K562 (cell line): ENCODE data around the gene SND1. TPM values are rescaled to one million over a fixed set of nuclear protein-coding genes. Genes with fewer than 3 reads are reported as not detected.

Experiments used
- ATAC-seq: fragments of 200-7000 bp; cut with Tn5 transposase; 3 replicates; pipeline ENCODE4 v1.9.1; 2020; ENCODE audit warnings: moderate library complexity
- BruUV-seq: library from RNA; stranded (reverse); fragments of 400-500 nt; replicated peaks from 2 replicates; lab custom pipeline; 2021; lab: Mats Ljungman, UMichigan
- CTCF ChIA-PET: fragments of 300-600 bp; formaldehyde crosslinking; extraction: SDS; loops from one replicate; lab custom pipeline; 2021; ENCODE audit warnings: low intra/inter-chr PET ratio; lab: Yijun Ruan, JAX
- POLR2A ChIA-PET: fragments of 300-600, 350-650 bp; sonication (Branson Sonifier 250); formaldehyde crosslinking; extraction: SDS; loops from one replicate; lab custom pipeline; 2021; ENCODE audit warnings: antibody characterized with exemption, inconsistent platforms; lab: Yijun Ruan, JAX
- DNase-seq, 4 experiments: peaks; one replicate each; pipeline versions ENCODE4 v3.0.0 to v3.0.0-alpha.2; 2011 to 2018; ENCODE audit warnings: low spot score in 3 of 4, mixed read lengths in 3 of 4; ENCODE audit errors: extremely low read depth in 1 of 4
- FAIRE-seq: peaks from 2 replicates; lab custom pipeline; 2011; peaks lifted over from hg19 to GRCh38; lab: Jason Lieb, UNC
- H2AFZ ChIP-seq: 2 replicates; pipeline ENCODE4 v1.6.0; 2011; ENCODE audit warnings: low read depth, low read length, control low read depth, inconsistent platforms
- H3K27ac ChIP-seq: fragments of 200-600 bp; 3 replicates; pipeline ENCODE4 v1.8.0; 2011; ENCODE audit warnings: low read depth, mild to moderate bottlenecking, control low read depth, inconsistent platforms, low read length, moderate library complexity, mixed read lengths; ENCODE audit errors: extremely low read depth
- H3K27me3 ChIP-seq, 2 experiments: fragments of 300-600 bp in 1 of 2; 2 replicates in 1 of 2; 3 replicates in 1 of 2; pipeline versions ENCODE4 v1.6.0 to v1.8.0; 2011; ENCODE audit warnings: inconsistent platforms in 2 of 2, low read length in 2 of 2, mild to moderate bottlenecking in 1 of 2, mixed read lengths in 1 of 2, moderate library complexity in 1 of 2; ENCODE audit not compliant: control insufficient read depth in 2 of 2, insufficient read depth in 2 of 2
- H3K36me3 ChIP-seq: fragments of 300-600 bp; 3 replicates; pipeline ENCODE4 v1.8.0; 2011; ENCODE audit warnings: mild to moderate bottlenecking, low read length, inconsistent platforms; ENCODE audit not compliant: control insufficient read depth, insufficient read depth
- H3K4me1 ChIP-seq, 2 experiments: fragments of 200-600 bp in 1 of 2; replicated peaks in 1 of 2; 2 replicates in 1 of 2; 3 replicates in 1 of 2; pipeline versions ENCODE4 v1.5.1 to v1.8.0; 2011; ENCODE audit warnings: inconsistent platforms in 2 of 2, low read length in 2 of 2, mild to moderate bottlenecking in 1 of 2, mixed read lengths in 1 of 2, moderate library complexity in 1 of 2; ENCODE audit not compliant: control insufficient read depth in 2 of 2, insufficient read depth in 2 of 2
- H3K4me2 ChIP-seq: 2 replicates; pipeline ENCODE4 v1.6.1; 2011; ENCODE audit warnings: low read length, control low read depth, inconsistent platforms, mixed read lengths; ENCODE audit not compliant: insufficient read depth
- H3K4me3 ChIP-seq: fragments of 200-600 bp; sonication (generic), shearing (Covaris generic); 2 replicates; pipeline ENCODE4 v1.5.1; 2016; ENCODE audit warnings: control low read depth, inconsistent platforms
- H3K79me2 ChIP-seq: fragments of 200-600 bp; 3 replicates; pipeline ENCODE4 v1.8.0; 2011; ENCODE audit warnings: low read length, inconsistent platforms; ENCODE audit not compliant: control insufficient read depth, insufficient read depth
- H3K9ac ChIP-seq, 2 experiments: 2 replicates each; pipeline versions ENCODE4 v1.6.0 to v1.6.1; 2011; ENCODE audit warnings: low read depth in 2 of 2, low read length in 2 of 2, control low read depth in 1 of 2, inconsistent platforms in 1 of 2, mild to moderate bottlenecking in 1 of 2, mixed read lengths in 1 of 2; ENCODE audit not compliant: insufficient read depth in 1 of 2
- H3K9me1 ChIP-seq: one replicate; pipeline ENCODE4 v1.6.0; 2011; ENCODE audit warnings: inconsistent platforms, mild to moderate bottlenecking, low read length, moderate library complexity; ENCODE audit not compliant: control insufficient read depth, insufficient read depth
- H3K9me3 ChIP-seq: replicated peaks from 2 replicates; pipeline ENCODE4 v1.5.1; 2011; ENCODE audit warnings: low read depth, low read length, inconsistent platforms; ENCODE audit not compliant: control insufficient read depth, insufficient read depth
- H4K20me1 ChIP-seq: replicated peaks from 2 replicates; pipeline ENCODE4 v1.6.1; 2011; ENCODE audit warnings: low read length, inconsistent platforms, mixed read lengths; ENCODE audit not compliant: control insufficient read depth, insufficient read depth
- CXXC5 ChIP-seq: fragments of 250-450 bp; sonication (Bioruptor Pico); IDR thresholded peaks from 2 replicates; pipeline ENCODE4 v1.8.0; 2022; ENCODE audit warnings: inconsistent platforms, mild to moderate bottlenecking, moderate library complexity
- FOSL1 ChIP-seq: fragments of 200-800 bp; sonication (Bioruptor generic); conservative IDR thresholded peaks from 2 replicates; pipeline ENCODE4 v1.6.1; 2016; ENCODE audit warnings: missing genetic modification characterization, missing compliant biosample characterization
- GTF2F1 ChIP-seq: IDR thresholded peaks from 2 replicates; pipeline ENCODE4 v1.6.1; 2011; ENCODE audit warnings: low read depth, low read length, improper control_type of control experiment
- ILF3 ChIP-seq: fragments of 450-650 bp; IDR thresholded peaks from 2 replicates; pipeline ENCODE4 v1.6.1; 2018; ENCODE audit warnings: antibody characterized with exemption, mild to moderate bottlenecking, moderate library complexity, borderline replicate concordance
- JUND ChIP-seq, 2 experiments: IDR thresholded peaks; 2 replicates in 1 of 2; 3 replicates in 1 of 2; pipeline ENCODE4 v1.6.1; 2011; ENCODE audit warnings: borderline replicate concordance in 2 of 2, low read depth in 2 of 2, low read length in 2 of 2, improper control_type of control experiment in 1 of 2, missing biosample characterization in 1 of 2, missing genetic modification characterization in 1 of 2, missing genetic modification reagents in 1 of 2
- KDM5B ChIP-seq: fragments of 200-600 bp; sonication (generic); IDR thresholded peaks from 2 replicates; pipeline ENCODE4 v1.6.1; 2012; ENCODE audit warnings: low read depth, mild to moderate bottlenecking, moderate library complexity, low read length, control low read depth, inconsistent platforms; ENCODE audit not compliant: insufficient replicate concordance
- NCOA6 ChIP-seq: fragments of 450-650 bp; IDR thresholded peaks from 2 replicates; pipeline ENCODE4 v1.6.1; 2017; ENCODE audit warnings: mild to moderate bottlenecking
- POLR2G ChIP-seq: fragments of 200-400 bp; formaldehyde crosslinking; IDR thresholded peaks from 2 replicates; pipeline ENCODE4 v1.6.1; 2017; ENCODE audit warnings: low read depth, mild to moderate bottlenecking, antibody characterized with exemption, low read length, moderate library complexity
- SAFB ChIP-seq: fragments of 200-400 bp; formaldehyde crosslinking; IDR thresholded peaks from 2 replicates; pipeline ENCODE4 v1.6.1; 2017; ENCODE audit warnings: low read depth, low read length, borderline replicate concordance
- STAT5A ChIP-seq: IDR thresholded peaks from 2 replicates; pipeline ENCODE4 v1.6.1; 2012; ENCODE audit warnings: low read length, inconsistent platforms, borderline replicate concordance
- ZBTB1 ChIP-seq: sonication (generic); formaldehyde crosslinking; IDR thresholded peaks from 2 replicates; pipeline ENCODE4 v1.8.1; 2023; ENCODE audit warnings: missing genetic modification reagents, low read depth, mild to moderate bottlenecking, borderline replicate concordance
- ZNF12 ChIP-seq: sonication (generic); formaldehyde crosslinking; IDR thresholded peaks from 2 replicates; pipeline ENCODE4 v1.4.0; 2020; ENCODE audit warnings: mild to moderate bottlenecking, missing genetic modification reagents
- ZNF140 ChIP-seq: fragments of 250-450 bp; sonication (Bioruptor Pico); IDR thresholded peaks from 2 replicates; pipeline ENCODE4 v1.8.0; 2021; ENCODE audit warnings: moderate library complexity, mild to moderate bottlenecking, inconsistent platforms
- ZNF57 ChIP-seq: fragments of 450-650 bp; formaldehyde crosslinking; IDR thresholded peaks from 2 replicates; pipeline ENCODE4 v1.4.0; 2020; ENCODE audit warnings: mild to moderate bottlenecking, moderate library complexity
- ZNF707 ChIP-seq: fragments of 250-450 bp; sonication (Bioruptor Pico); conservative IDR thresholded peaks from 2 replicates; pipeline ENCODE4 v1.8.0; 2022; ENCODE audit warnings: inconsistent platforms, mild to moderate bottlenecking, moderate library complexity
- ZZZ3 ChIP-seq: fragments of 450-650 bp; IDR thresholded peaks from 2 replicates; pipeline ENCODE4 v1.6.1; 2016; ENCODE audit warnings: antibody characterized with exemption, mild to moderate bottlenecking, moderate library complexity
- WGBS: fragments of 100-300 bp; shearing (Covaris generic); methylation state at CpG from one replicate; pipeline ENCODE4 v1.1.6; 2016; ENCODE audit warnings: low coverage, mixed read lengths; ENCODE audit not compliant: insufficient coverage; ENCODE audit errors: missing lambda C conversion rate; 5-methylcytosine and 5-hydroxymethylcytosine counted together
- in situ Hi-C: fragments of 300-500 bp; cut with MboI; formaldehyde crosslinking; loops from 4 replicates; pipeline ENCODE4 v1.15.0; 2018; ENCODE audit warnings: inconsistent platforms, mixed read lengths
- intact Hi-C: fragments of 100-400 bp; cut with micrococcal nuclease; formaldehyde crosslinking; loops from 2 replicates; pipeline ENCODE4 v1.14.2; 2022
- polyA plus RNA-seq, 8 experiments: library from polyadenylated mRNA; depleted of rRNA in 4 of 8; stranded (reverse) in 5 of 8; unstranded in 3 of 8; fragments of >200 nt; fragmentation: Nextera tagmentation in 2 of 8; fragmentation: Illumina TruSeq in 1 of 8; extraction: Ambion mirVana in 2 of 8; extraction: Trizol in 1 of 8; gene quantifications; 2 replicates each; pipeline versions ENCODE4 v1.2.1 to v1.2.3, GENCODE V29; 2011 to 2014; ENCODE audit warnings: inconsistent platforms in 1 of 8, missing spikeins in 1 of 8
- total RNA-seq, 7 experiments: library from RNA; depleted of rRNA in 6 of 7; stranded (reverse); fragments of >200 nt in 6 of 7; fragmentation: Illumina TruSeq in 2 of 7; extraction: Trizol in 2 of 7; gene quantifications; 2 replicates each; pipeline versions ENCODE4 v1.2.1 to v1.2.3, GENCODE V29; 2011 to 2021; ENCODE audit warnings: low replicate concordance in 1 of 7
- TF ChIP-seq, protein P1 (sequence below): fragments of 150-350 bp; IDR thresholded peaks from 2 replicates; pipeline ENCODE4 v1.6.1; 2014; ENCODE audit warnings: low read depth, mild to moderate bottlenecking, low read length, borderline replicate concordance

SND1 gene
- total and polyA plus RNA-seq, 9 of the 15 experiments (the other 6 are each of a cell fraction or from before 2014, with no cell fraction given), result 46.5 to 307 (median 191) TPM

- CTCF ChIA-PET, result no interaction called here
- peaks cover 9% of the 10 kb centered on the region; the same call in 1 of the 2 replicates for H4K20me1 ChIP-seq
- in situ Hi-C loops, result no loop called here
- H3K79me2 ChIP-seq, result peaks cover 61% of the 10 kb centered on the region
- no peak overlapping the region for H3K27ac ChIP-seq
- no peak for FAIRE-seq
- BruUV-seq, result no TSS peak
- intact Hi-C loops, result no loop called here
- H3K4me1 ChIP-seq, result peaks cover 9 to 38% of the 10 kb centered on the region in 2 experiments
- peaks cover 9% of the 10 kb centered on the region for H3K9me1 ChIP-seq
- H3K36me3 ChIP-seq, result peaks cover 25% of the 10 kb centered on the region
- H2AFZ ChIP-seq, result no peak overlapping the region
- H3K9me3 ChIP-seq, result no peaks in the 10 kb centered on the region
- H3K4me2 ChIP-seq, result no peak overlapping the region
- WGBS, result 37% methylated on average over 5 of the region's 5 CpGs
- peak; percentile 64 for ATAC-seq
- no peaks in the 10 kb centered on the region for H3K27me3 ChIP-seq
- no peak overlapping the region for H3K9ac ChIP-seq
- POLR2A ChIA-PET, result interaction anchor here (1.4 to 1.5 kb wide), 2 partner anchors 14 to 21 kb away, joined by 3 to 5 read pairs; no protein-coding TSS in a partner anchor
- DNase-seq, result peak in 2 of 4 experiments; percentile 44 to 50
- no peak overlapping the region for H3K4me3 ChIP-seq
- TF ChIP-seq POLR2G (no peak), FOSL1 (peak; percentile 49; the same call in 1 of the 2 replicates), CXXC5 (CRISPR knock-in tag) (no peak), ZZZ3 (no peak), ZNF140 (CRISPR knock-in tag) (no peak), ILF3 (no peak), KDM5B (no peak), ZNF57 (CRISPR knock-in tag) (no peak), STAT5A (no peak), GTF2F1 (no peak), NCOA6 (no peak), SAFB (no peak), ZBTB1 (CRISPR knock-in tag) (no peak), ZNF707 (CRISPR knock-in tag) (no peak), ZNF12 (CRISPR knock-in tag) (no peak), JUND (IDR thresholded peaks at IDR 0.05; ENCODE audit: borderline replicate concordance, low read depth, low read length) (peak; percentile 63; the same call in 1 of the 2 replicates), JUND (tag; IDR thresholded peaks at IDR 0.05; ENCODE audit: borderline replicate concordance, low read depth, low read length) (peak; percentile 22; the same call in 1 of the 3 replicates)
- TF ChIP-seq, protein P1, sequence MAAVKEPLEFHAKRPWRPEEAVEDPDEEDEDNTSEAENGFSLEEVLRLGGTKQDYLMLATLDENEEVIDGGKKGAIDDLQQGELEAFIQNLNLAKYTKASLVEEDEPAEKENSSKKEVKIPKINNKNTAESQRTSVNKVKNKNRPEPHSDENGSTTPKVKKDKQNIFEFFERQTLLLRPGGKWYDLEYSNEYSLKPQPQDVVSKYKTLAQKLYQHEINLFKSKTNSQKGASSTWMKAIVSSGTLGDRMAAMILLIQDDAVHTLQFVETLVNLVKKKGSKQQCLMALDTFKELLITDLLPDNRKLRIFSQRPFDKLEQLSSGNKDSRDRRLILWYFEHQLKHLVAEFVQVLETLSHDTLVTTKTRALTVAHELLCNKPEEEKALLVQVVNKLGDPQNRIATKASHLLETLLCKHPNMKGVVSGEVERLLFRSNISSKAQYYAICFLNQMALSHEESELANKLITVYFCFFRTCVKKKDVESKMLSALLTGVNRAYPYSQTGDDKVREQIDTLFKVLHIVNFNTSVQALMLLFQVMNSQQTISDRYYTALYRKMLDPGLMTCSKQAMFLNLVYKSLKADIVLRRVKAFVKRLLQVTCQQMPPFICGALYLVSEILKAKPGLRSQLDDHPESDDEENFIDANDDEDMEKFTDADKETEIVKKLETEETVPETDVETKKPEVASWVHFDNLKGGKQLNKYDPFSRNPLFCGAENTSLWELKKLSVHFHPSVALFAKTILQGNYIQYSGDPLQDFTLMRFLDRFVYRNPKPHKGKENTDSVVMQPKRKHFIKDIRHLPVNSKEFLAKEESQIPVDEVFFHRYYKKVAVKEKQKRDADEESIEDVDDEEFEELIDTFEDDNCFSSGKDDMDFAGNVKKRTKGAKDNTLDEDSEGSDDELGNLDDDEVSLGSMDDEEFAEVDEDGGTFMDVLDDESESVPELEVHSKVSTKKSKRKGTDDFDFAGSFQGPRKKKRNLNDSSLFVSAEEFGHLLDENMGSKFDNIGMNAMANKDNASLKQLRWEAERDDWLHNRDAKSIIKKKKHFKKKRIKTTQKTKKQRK, result no peak
These were observed 227.9 kb downstream of the SND1 start for GRCh38 chr7:127879942-127880341.
